Measurements from ENCODE around the gene LCE3B.
"Not testable (repeated sequence)": the region's sequence is repeated elsewhere in the genome, so short reads cannot be mapped to it uniquely, and the experiment has no call there.

LCE3B gene, protein sequence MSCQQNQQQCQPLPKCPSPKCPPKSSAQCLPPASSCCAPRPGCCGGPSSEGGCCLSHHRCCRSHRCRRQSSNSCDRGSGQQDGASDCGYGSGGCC

DNA sequence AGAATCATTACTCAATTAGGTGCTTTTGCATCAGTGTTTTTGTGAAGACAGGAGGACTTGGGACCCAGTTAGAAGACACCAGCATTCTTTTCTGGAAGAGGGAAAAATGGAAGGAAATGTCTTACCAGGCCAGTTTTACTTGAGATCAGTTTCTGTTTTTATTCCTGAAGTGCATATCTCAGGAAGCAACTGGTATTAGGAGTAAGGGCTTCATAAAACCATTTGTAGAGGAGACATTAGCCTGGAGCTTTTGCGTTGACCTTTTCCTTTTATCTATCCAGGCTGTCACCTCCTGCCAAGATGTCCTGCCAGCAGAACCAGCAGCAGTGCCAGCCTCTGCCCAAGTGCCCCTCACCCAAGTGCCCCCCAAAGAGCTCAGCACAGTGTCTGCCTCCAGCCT, at the start of gene LCE3B:
Gene LCE3B (plus strand): TSS at position 301 of the 400 bp plus-strand sequence. CDS start 0 bp downstream, at position 301.
- DNase-seq, result no peak

DNA sequence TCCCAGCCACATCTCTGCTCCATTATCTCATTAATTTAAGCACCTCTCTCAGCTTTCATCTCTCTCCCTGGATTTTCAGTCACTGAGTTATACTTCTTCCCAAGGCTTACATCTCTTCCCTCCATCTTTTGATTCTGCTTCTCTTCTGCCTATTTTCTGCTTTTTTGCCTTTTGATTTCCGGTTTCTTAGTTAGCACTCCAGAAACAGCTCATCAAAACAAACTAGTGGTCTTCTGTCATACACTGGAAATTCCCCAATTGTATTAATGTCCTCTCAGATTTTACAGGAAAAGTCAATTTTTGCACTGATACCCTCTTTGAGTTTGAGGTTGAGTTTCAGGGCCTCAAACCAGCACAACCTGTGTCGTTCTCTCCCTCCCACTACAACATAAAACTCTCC, 48.5 kb upstream of the LCE3B start:
- DNase-seq, result no peak

DNA sequence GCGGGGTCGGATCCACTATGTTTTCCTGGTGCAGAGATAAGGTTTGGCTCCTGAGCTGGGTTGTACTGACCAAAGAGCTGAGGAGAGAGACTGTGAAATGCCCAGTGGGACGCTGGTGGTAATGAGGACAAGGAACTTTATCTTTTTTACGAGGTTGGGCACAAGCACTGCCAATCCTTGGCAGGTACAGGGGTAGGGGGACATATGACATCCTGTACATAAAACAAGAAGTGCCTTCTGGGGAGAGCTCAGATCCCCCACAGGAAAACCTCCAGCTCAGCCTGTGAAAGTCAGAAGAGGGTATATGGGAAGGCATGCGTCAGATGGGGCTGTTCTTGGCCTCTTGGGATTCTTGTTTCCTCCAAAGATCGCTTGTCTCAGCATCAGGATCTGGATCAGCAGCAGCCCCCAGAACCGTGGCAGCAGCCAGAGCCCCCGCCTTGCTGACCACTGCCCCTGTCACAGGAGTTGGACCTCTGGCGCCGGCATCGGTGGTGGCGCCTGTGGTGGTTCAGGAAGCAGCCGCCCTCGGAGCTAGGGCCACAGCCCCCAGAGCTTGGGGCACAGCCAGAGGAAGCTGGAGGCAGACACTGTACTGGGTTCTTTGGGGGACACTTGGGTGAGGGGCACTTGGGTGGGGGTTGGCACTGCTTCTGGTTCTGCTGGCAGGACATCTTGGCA, 47.9 kb upstream of the LCE3B start:
- no peak for DNase-seq

DNA sequence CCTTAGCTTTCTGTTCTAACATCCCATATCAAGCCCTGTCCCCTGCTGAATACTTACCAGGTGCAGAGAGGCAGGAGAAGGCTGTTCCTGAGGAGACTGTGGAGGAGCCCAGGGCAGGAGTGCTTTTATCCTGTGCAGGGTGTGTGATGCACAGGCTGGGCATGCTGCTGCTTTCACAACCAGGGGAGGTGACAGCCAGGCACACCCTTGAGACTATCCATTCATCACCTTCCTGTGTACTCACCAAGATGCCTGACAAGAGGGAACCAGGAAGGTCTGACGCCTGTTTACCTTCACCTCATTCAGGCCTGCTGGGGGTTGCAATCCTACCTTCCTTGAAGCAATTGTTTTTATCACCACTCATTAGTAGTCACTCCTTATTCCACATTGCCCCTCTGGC, 46.9 kb upstream of the LCE3B start, which contains the start of gene LCE3E:
Gene LCE3E (minus strand): TSS at position 100 of the 400 bp plus-strand sequence. CDS start 572 bp downstream, outside the sequence.
- DNase-seq, result no peak

DNA sequence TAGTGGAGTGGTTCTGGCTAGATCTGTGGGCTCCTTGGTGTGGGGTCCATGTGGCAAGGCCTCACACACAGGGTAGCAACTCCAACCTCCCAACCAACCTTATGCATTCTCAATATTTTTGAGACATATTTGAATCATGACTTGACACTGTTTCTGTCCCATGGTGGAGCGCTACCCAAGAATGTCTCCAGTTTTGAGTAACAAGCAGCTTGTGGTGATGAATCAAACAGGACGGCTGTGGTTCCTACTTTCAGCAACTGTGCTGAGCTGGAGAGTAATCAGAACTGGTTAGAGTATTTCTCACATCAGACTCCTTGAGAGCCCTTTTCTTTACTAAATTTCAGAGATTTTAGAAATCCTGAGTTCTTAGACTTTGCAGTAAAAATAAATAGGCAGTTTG, 36.4 kb upstream of the LCE3B start:
- DNase-seq, result no peak

DNA sequence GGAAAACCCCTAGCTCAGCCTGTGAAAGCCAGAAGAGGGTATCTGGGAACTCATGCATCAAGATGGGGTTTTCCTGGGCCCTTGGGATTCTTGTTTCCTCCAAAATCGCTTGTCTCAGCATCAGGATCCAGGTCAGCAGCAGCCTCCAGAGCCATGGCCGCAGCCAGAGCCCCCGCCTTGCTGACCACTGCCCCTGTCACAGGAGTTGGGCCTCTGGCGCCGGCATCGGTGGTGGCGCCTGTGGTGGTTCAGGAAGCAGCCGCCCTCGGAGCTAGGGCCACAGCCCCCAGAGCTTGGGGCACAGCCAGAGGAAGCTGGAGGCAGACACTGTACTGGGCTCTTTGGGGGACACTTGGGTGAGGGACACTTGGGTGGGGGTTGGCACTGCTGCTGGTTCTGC, 34.1 kb upstream of the LCE3B start:
- DNase-seq, result not testable (repeated sequence)

DNA sequence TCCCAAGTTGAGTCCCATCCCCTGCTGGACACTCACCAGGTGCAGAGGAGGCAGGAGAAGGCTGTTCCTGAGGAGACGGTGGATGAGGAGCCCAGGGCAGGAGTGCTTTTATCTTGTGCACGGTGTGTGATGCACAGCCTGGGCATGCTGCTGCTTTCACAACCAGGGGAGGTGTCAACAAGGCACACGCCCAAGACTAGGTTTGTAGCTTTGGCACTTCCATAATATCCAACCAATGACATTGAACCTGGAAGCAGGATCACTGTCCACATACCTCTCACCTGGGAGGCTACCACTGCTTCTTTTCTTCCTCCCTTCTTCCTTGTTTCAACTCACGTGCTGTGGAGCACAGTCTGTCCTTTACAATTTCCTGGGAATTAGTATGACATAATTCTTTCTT, 33.2 kb upstream of the LCE3B start, which contains the start of gene LCE3D:
Gene LCE3D (minus strand): TSS at position 84 of the 400 bp plus-strand sequence. CDS start 580 bp downstream, outside the sequence.
- DNase-seq, result no peak

DNA sequence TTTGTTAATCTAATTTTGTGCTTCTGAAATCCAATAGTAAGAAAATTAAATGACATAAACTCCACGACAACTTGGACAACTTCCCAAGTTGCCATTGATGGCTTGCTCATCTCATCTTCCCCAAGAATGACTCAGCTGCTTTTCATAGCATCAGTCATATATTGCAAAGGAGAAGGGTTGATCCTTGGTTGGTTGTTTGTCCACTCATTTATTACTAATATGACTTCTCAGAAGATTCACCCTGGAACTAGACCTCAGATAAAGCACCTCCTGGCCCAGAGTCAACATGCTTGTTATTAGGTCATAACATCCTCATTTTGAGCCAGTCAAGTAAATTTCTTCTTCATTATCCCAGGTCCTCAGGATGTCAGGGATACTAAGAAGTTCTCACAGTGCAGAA, 31.0 kb upstream of the LCE3B start:
- no peak for DNase-seq

DNA sequence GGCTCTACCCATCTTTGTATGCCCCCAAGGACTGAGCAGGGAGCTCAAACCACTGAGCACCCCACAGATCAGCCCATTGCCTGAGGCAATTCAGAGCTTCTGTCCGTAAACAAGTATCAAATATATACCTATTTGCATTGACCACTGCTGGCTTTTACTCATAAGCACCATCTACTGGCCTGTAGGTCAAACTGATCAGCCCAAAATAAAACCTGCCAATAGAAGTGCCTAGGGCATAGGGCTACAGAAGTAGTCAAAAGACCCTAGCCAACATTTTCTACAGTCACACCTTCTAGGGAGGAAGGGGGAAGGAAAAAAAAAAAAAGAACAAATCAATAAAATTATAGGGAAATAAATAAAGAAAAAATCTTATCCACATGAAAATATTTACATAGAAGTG, 28.0 kb upstream of the LCE3B start:
- no peak for DNase-seq

DNA sequence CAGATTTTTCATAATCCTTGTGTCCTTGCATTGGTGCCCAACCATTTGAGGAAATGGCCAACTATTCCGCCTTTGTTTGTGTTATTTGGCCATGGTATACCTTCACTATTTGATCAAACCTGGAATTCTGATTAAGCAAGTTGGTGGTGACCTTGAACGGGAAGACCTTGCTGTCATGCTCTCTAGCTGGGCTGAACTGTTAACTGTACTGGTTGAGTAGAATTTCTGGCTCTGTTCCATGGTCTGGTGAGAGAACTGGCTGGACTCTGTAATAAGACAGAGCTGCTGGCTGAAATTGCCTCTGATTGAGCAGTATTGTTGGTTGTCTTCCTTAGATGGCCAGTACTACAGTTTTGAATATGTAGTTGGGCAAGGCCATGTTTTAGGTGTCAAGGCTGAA, 16.6 kb upstream of the LCE3B start:
- no peak for DNase-seq

DNA sequence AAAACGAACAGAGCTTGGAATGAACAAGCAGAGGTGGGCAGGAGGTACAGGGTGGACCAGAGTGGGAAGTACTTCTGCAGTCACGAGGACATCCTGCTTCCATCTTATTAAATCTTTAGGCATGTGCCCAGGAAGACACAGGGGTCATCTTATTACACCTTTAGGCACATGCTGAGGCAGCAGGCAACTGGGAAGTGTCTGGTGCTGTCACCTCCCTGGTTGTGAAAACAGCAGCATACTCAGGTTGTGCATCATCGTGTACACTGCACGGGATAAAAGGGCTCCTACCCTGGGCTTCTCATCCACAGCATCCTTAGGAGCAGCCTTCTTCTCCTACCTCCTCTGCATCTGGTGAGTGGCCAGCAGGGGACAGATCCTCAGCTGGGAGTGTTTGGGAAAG, 13.7 kb upstream of the LCE3B start, which contains the start of gene LCE3C:
Gene LCE3C (plus strand): TSS at position 301 of the 400 bp plus-strand sequence. CDS start 498 bp downstream, outside the sequence.
- no peak for DNase-seq

DNA sequence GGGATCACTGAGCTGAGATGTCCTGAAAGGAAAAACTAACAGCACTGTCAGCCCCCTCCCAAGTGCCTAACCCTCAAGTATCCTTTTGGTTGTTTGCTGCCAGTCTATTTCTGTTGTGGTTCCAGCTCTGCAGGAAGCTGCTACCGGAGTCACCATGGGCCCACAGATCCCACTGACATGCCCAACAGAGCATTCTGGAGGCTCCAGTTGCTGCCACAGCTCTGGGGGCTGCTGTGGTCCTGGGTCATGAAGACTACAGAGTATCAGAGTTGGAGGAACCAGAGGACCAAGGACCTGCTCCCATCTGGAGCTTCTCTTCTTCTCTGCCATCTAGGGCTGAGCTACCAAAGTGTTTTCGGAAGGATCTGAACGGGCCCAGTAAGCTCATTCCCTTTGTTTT, 8.4 kb downstream of the LCE3B start:
- DNase-seq, result no peak

DNA sequence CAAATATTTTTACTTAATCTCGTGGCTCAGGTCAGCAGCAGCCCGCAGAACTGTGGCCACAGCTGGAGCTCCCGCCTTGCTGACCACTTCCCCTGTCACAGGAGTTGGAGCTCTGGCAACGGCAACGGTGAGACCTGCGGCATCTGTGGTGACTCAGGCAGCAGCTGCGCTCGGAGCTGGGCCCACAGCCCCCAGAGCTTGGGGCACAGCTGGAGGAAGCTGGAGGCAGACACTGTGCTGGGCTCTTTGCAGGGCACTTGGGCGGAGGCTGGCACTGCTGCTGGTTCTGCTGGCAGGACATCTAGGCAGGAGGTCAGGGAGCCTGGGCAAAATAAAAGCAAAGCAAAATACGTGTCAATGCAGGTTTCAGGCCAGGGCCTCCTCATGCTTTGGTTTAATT, 9.2 kb downstream of the LCE3B start, which contains the start of gene LCE3A:
Gene LCE3A (minus strand): TSS at position 301 of the 400 bp plus-strand sequence. CDS start 0 bp downstream, at position 301.
- DNase-seq, result no peak

DNA sequence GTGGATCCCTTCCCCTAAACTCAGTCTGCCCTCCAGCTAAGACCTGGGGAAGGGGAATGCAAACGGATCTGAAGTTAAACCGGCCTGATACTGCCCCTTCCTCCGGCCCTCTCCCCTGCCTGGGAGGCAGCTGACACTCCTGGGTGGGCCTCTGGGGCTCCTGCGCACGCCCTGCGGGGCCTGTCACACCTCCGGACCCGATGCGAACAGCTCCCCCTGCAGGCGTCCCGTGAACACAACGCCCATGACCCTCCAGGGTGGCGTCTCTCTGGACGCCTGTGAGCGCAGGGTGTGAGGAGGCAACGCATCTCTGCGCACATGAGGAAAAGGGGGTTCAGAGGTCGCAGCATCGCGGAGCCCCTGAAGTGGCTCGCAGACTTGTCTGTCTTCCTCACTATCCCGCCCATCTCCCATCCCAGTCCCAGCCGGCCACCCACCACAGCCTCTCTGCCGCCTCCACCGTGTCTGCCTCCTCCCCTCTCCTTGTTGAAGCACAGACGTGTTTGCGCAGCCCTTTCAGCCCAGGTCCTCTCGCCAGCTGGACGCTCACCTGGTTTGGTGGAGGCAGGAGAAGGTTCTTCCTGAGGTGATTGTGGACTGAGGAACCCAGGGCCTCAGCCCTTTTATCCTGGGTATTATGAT, 9.7 kb downstream of the LCE3B start:
- DNase-seq, result no peak

DNA sequence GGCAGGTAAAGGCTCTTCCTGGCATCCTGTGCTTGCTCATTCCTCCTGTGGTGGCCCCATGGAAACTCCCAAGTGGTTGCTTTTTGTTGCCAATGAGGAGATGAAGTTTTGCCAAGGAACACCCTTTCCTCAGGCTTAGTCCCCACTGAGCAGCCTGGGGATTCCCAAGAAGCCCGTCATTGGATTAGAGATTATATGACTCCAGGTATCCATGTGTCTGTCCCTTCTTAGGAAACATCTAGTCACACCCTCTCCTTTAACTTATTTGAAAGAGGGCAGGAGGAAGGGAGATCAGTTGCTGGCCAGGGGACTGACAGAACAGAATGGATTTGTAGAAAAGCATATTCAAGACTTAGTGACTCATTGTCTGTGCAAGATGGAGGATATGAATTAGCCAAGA, 13.1 kb downstream of the LCE3B start:
- DNase-seq, result no peak

DNA sequence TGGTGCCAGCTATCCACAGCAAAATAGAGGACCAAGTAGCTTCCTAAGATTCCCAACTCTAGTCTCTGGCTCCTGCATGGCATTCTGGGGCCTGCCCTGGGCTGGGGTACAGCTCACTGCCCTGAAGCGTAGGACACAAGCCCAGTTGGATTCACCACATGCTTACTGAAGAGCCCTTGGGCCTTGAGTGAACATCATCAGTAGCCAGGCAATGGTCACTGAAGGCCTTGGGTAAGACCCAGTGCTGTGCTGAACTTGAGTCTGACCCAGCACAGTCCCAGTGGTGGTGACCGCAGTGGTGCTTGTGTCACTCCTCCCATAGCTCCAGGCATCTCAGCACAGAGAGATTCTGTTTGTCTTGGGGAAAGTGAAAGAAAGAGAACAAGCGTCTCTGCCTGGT, 17.0 kb downstream of the LCE3B start:
- DNase-seq, result no peak

DNA sequence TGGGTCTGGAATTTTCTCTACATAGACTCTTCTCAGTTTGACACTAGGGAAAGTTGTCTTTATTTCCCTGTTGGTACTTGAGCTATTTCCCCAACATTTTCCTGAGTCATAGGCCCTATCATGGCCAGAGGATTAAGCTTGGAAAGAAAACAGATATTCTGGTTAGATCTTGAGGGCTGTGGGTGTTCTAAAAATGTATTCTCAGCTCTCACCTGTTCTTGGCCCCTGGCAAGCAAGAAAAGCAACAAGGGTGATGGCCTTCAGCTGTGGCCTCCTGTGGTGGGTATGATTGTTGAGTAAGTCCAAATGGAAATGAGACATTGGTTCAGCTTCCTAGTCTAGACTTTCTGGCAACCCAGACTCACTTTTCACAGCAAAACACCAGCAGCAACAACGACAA, 26.7 kb downstream of the LCE3B start:
- DNase-seq, result no peak

DNA sequence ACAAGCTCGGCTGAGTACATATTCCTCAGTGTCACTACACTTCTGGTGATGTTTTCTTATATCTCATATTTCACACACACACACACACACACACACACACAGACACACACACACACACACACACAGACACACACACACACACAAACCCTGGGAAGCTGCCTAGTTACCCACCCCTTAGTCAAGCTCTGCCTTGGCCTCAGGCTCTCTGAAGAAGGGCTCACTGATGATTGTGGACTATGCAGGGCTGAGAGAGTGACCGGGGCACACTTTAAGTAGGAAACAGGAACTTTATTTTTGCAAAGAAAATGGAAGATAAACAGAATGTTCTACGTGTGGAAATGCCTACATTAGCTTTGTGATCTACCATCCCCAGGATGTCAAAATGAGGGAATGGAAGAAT, 30.3 kb downstream of the LCE3B start:
- no peak for DNase-seq

DNA sequence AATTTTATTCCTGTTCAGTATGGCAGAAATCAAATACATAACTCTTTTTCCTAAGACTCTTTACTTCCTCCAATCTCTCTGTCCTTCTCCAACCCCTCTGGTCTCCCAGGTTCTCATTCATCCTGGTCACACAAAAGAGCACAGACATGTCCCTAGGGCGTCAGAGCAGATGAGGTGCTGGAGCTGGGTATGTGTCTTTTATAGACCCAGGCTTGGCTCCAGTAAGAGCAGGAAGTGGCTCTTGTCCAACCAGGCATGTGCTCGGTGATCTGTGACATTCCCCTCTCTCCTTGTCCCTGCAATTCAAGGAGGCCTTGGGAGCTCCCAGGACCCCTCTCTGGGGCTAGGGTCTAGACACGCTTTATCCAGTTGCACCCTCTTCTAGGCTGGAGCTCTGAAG, 31.5 kb downstream of the LCE3B start:
- DNase-seq, result no peak

DNA sequence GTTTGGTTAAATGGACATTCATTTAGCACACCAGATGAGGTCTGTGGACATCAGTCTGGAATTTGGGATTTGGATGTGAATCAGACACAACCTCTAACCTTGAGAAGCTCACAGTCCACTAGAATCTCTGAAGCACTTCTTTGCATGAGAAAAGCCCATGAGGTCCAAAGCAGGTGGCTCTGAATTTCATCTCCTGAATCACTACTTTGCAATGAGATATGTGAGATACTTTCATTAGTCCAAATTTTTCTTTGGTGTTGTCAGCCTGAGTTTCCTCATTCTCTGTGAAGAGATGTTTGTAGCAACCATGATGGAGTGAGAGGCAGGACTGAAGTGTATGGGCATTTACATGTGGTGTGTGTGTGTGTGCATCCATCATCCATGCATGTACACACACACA, 33.0 kb downstream of the LCE3B start:
- no peak for DNase-seq

DNA sequence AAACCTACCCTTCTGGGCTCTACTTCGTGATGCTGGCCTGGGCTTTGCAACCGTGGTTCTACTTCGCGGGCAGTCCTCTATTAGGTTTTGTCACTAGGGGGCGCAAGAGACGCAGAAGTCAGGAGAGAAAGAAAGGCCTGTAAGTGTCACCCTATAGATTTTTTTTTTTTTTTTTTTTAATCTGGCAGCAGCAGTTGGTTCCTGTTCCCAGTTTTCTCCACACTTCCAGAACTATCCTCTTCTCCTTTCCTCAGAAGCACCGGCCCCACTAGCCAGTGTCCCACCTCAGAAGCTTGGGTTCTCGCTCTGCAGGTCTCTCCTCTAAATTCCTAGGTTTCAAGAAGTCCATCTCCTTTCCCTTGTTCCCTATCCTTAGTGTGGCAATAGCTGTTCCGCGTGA, 40.5 kb downstream of the LCE3B start:
- DNase-seq, result no peak

DNA sequence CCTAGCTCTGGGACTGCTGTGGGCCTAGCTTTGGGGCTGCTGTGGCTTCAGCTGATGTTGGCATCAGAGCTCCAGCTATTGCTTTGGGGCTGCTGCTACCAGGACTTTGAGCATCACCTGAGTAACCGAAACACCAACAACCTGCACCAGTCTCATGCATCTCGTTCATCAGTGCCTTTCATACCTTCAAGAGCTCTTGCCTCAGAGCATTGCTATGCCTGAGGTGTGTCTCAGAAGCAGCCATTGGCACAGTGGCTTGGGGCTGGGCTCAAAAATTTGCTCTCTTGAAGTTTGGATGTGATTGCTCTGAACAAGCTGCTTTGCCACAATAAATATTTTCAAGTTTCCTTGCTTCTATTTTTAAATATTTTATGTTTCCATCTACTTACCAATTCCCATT, 42.8 kb downstream of the LCE3B start:
- DNase-seq, result no peak

DNA sequence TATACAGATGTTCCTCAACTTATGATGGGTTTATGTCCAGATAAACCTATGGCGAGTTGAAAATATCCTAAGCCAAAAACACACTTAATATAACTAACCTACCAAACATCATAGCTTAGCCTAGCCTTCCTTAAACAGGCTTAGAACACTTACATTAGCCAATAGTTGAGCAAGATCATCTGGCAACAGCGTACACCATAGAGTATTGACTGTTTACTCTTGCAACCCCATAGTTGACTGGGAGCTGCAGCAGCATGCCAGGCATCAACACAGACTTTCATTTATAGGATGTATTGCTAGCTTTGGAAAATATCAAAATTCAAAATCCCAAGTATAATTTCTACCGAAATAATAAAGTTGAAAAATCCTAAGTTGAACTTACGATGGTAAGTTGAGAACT, 44.1 kb downstream of the LCE3B start:
- no peak for DNase-seq

DNA sequence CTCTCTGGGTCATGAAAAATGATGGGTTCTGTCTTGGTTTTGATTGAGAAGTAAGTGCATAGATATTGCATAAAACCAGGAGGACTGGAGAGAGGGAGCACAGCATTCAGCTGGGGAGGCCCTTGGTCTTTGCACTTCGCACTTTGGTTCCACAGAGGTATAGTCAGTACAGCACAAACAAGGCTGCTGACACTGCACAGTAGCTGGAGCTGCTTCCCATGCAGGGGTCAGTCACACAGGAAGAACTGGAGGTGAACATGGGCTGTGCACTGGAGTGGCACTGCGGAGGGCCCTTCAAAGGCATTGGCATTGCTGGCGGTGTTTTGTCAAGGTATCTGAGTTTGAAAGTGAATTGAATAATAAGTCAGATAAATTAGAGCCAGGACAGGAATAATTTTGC, 45.0 kb downstream of the LCE3B start:
- DNase-seq, result no peak

Measured in NCI-H2227 treated with DMSO at 0.1 percent for 48 hours (cell line).